ENCODE data around the gene KCNA2. TPM values are rescaled to one million over a fixed set of nuclear protein-coding genes. Genes with fewer than 3 reads are reported as not detected.
A peak's percentile ranks its signal among the peaks of the same experiment; 100 is the strongest.

KCNA2 gene
- polyA plus RNA-seq, 3 donors from 2014 or later, result not detected

GRCh38 chr1:110605446-110605845 is 712 bp downstream of the KCNA2 start:
- Mint-ChIP-seq H3K4me1 (peaks cover 5 to 16% of the 10 kb centered on the region in 2 donors), H3K27me3 (ENCODE audit: low read depth in 3 of 3) (peaks cover 19 to 23% (median 21%) of the 10 kb centered on the region in 3 donors), H3K9me3 (no peaks in the 10 kb centered on the region), H3K4me3 (peak overlapping the region in 4 of 5 donors; percentile 32 to 56 (median 38)), H3K27ac (no peak overlapping the region), H3K36me3 (no peaks in the 10 kb centered on the region)
- DNase-seq, result no peak

GRCh38 chr1:110604586-110605148 is 1.5 kb downstream of the KCNA2 start:
- no peak for DNase-seq
- Mint-ChIP-seq H3K27me3 (ENCODE audit: low read depth in 3 of 3) (peaks cover 19 to 25% (median 20%) of the 10 kb centered on the region in 3 donors), H3K27ac (no peak overlapping the region), H3K9me3 (no peaks in the 10 kb centered on the region), H3K36me3 (no peaks in the 10 kb centered on the region), H3K4me3 (peak overlapping the region in 2 of 5 donors; percentile 12 to 38), H3K4me1 (peaks cover 5 to 16% of the 10 kb centered on the region in 2 donors)

GRCh38 chr1:110603058-110603457 is 3.1 kb downstream of the KCNA2 start:
- Mint-ChIP-seq H3K9me3 (no peaks in the 10 kb centered on the region), H3K27ac (no peak overlapping the region), H3K27me3 (ENCODE audit: low read depth in 3 of 3) (peaks cover 11 to 16% (median 12%) of the 10 kb centered on the region in 3 donors), H3K36me3 (no peaks in the 10 kb centered on the region), H3K4me3 (no peak overlapping the region), H3K4me1 (peaks cover 5 to 16% of the 10 kb centered on the region in 2 donors)
- DNase-seq, result no peak

- Mint-ChIP-seq H3K27me3 (ENCODE audit: low read depth in 3 of 3) (peaks cover 11 to 14% (median 12%) of the 10 kb centered on the region in 3 donors), H3K36me3 (no peaks in the 10 kb centered on the region), H3K27ac (no peak overlapping the region), H3K4me3 (no peak overlapping the region), H3K9me3 (no peaks in the 10 kb centered on the region), H3K4me1 (peaks cover 5 to 16% of the 10 kb centered on the region in 2 donors)
- no peak for DNase-seq
Observed at GRCh38 chr1:110602466-110602865, 3.7 kb downstream of the KCNA2 start.

GRCh38 chr1:110601332-110601731 is 4.8 kb downstream of the KCNA2 start:
- Mint-ChIP-seq H3K4me3 (no peak overlapping the region), H3K27me3 (ENCODE audit: low read depth in 3 of 3) (peaks cover 11 to 14% (median 12%) of the 10 kb centered on the region in 3 donors)
- DNase-seq, result no peak

GRCh38 chr1:110600716-110601115 is 5.4 kb downstream of the KCNA2 start:
- H3K27ac Mint-ChIP-seq, result no peak overlapping the region
- H3K4me3 Mint-ChIP-seq, result no peak overlapping the region
- DNase-seq, result no peak
- no peaks in the 10 kb centered on the region for H3K9me3 Mint-ChIP-seq
- peaks cover 0 to 5% of the 10 kb centered on the region in 2 donors for H3K4me1 Mint-ChIP-seq
- H3K36me3 Mint-ChIP-seq, result no peaks in the 10 kb centered on the region
- peaks cover 10 to 12% (median 11%) of the 10 kb centered on the region in 3 donors for H3K27me3 Mint-ChIP-seq (ENCODE audit: low read depth in 3 of 3)

More at GRCh38 chr1:110601332-110601731, 4.8 kb downstream of the KCNA2 start:
- Mint-ChIP-seq H3K27ac (no peak overlapping the region), H3K9me3 (no peaks in the 10 kb centered on the region), H3K4me1 (peaks cover 0 to 10% of the 10 kb centered on the region in 2 donors), H3K36me3 (no peaks in the 10 kb centered on the region)

GRCh38 chr1:110597966-110598365 is 8.2 kb downstream of the KCNA2 start:
- peaks cover 0 to 3% (median 0%) of the 10 kb centered on the region in 3 donors for H3K27me3 Mint-ChIP-seq (ENCODE audit: low read depth in 3 of 3)

GRCh38 chr1:110596312-110596711 is 9.8 kb downstream of the KCNA2 start:
- no peak overlapping the region for H3K4me3 Mint-ChIP-seq
- H3K27ac Mint-ChIP-seq, result no peak overlapping the region
- no peak for DNase-seq
- H3K36me3 Mint-ChIP-seq, result no peaks in the 10 kb centered on the region
- no peaks in the 10 kb centered on the region for H3K4me1 Mint-ChIP-seq
- H3K9me3 Mint-ChIP-seq, result no peaks in the 10 kb centered on the region
- H3K27me3 Mint-ChIP-seq (ENCODE audit: low read depth in 3 of 3), result peaks cover 1 to 4% (median 3%) of the 10 kb centered on the region in 3 donors

More at GRCh38 chr1:110597966-110598365, 8.2 kb downstream of the KCNA2 start:
- no peaks in the 10 kb centered on the region for H3K4me1 Mint-ChIP-seq
- no peaks in the 10 kb centered on the region for H3K36me3 Mint-ChIP-seq
- no peak overlapping the region for H3K4me3 Mint-ChIP-seq
- H3K9me3 Mint-ChIP-seq, result no peaks in the 10 kb centered on the region
- no peak overlapping the region for H3K27ac Mint-ChIP-seq
- DNase-seq, result no peak

- H3K4me1 Mint-ChIP-seq, result no peaks in the 10 kb centered on the region
- peaks cover 1 to 8% (median 3%) of the 10 kb centered on the region in 3 donors for H3K27me3 Mint-ChIP-seq (ENCODE audit: low read depth in 3 of 3)
- no peak overlapping the region for H3K4me3 Mint-ChIP-seq
- DNase-seq, result no peak
- H3K36me3 Mint-ChIP-seq, result no peaks in the 10 kb centered on the region
- H3K27ac Mint-ChIP-seq, result no peak overlapping the region
- no peaks in the 10 kb centered on the region for H3K9me3 Mint-ChIP-seq
Observed at GRCh38 chr1:110595353-110595710, 10.8 kb downstream of the KCNA2 start.

- H3K27ac Mint-ChIP-seq, result no peak overlapping the region
- no peaks in the 10 kb centered on the region for H3K4me1 Mint-ChIP-seq
- no peaks in the 10 kb centered on the region for H3K36me3 Mint-ChIP-seq
- H3K4me3 Mint-ChIP-seq, result no peak overlapping the region
- H3K27me3 Mint-ChIP-seq (ENCODE audit: low read depth in 3 of 3), result peaks cover 1 to 5% (median 3%) of the 10 kb centered on the region in 3 donors
- no peaks in the 10 kb centered on the region for H3K9me3 Mint-ChIP-seq
- DNase-seq, result no peak
Observed at GRCh38 chr1:110594456-110595352, 11.5 kb downstream of the KCNA2 start.

GRCh38 chr1:110593902-110594301 is 12.3 kb downstream of the KCNA2 start:
- Mint-ChIP-seq H3K36me3 (no peaks in the 10 kb centered on the region), H3K4me1 (peaks cover 4% of the 10 kb centered on the region in 2 donors), H3K27me3 (ENCODE audit: low read depth in 3 of 3) (peaks cover 1 to 8% (median 7%) of the 10 kb centered on the region in 3 donors), H3K4me3 (no peak overlapping the region), H3K27ac (no peak overlapping the region), H3K9me3 (no peaks in the 10 kb centered on the region)
- DNase-seq, result no peak

- Mint-ChIP-seq H3K27ac (no peak overlapping the region), H3K9me3 (no peaks in the 10 kb centered on the region), H3K27me3 (ENCODE audit: low read depth in 3 of 3) (peaks cover 1 to 14% (median 12%) of the 10 kb centered on the region in 3 donors), H3K36me3 (no peaks in the 10 kb centered on the region), H3K4me1 (peaks cover 7 to 9% of the 10 kb centered on the region in 2 donors), H3K4me3 (no peak overlapping the region)
- no peak for DNase-seq
Observed at GRCh38 chr1:110591956-110592355, 14.2 kb downstream of the KCNA2 start.

GRCh38 chr1:110588991-110589390 is 17.2 kb downstream of the KCNA2 start:
- no peaks in the 10 kb centered on the region for H3K36me3 Mint-ChIP-seq
- H3K4me3 Mint-ChIP-seq, result no peak overlapping the region
- peaks cover 7 to 9% of the 10 kb centered on the region in 2 donors for H3K4me1 Mint-ChIP-seq
- H3K27ac Mint-ChIP-seq, result no peak overlapping the region
- H3K9me3 Mint-ChIP-seq, result no peaks in the 10 kb centered on the region
- no peak for DNase-seq
- peaks cover 1 to 14% (median 12%) of the 10 kb centered on the region in 3 donors for H3K27me3 Mint-ChIP-seq (ENCODE audit: low read depth in 3 of 3)

GRCh38 chr1:110588486-110588885 is 17.7 kb downstream of the KCNA2 start:
- Mint-ChIP-seq H3K4me1 (peaks cover 7 to 9% of the 10 kb centered on the region in 2 donors), H3K27ac (no peak overlapping the region), H3K9me3 (no peaks in the 10 kb centered on the region), H3K36me3 (no peaks in the 10 kb centered on the region), H3K27me3 (ENCODE audit: low read depth in 3 of 3) (peaks cover 1 to 14% (median 12%) of the 10 kb centered on the region in 3 donors), H3K4me3 (no peak overlapping the region)
- no peak for DNase-seq
